Measurements from ENCODE around the gene CHKA.

- TF ChIP-seq ZNF274 (IDR thresholded peaks at IDR 0.05; ENCODE audit: low read depth, low read length) (no peak), YY1 (IDR thresholded peaks at IDR 0.05; ENCODE audit: insufficient read depth, insufficient read length) (no peak), SUZ12 (IDR thresholded peaks at IDR 0.05; ENCODE audit: extremely low read depth, insufficient read depth, insufficient read length) (no peak)
These were observed 7.6 kb upstream of the CHKA start for GRCh38 chr11:68128682-68129327.
